ENCODE results near the gene ATP2A3.
A peak's percentile ranks its signal among the peaks of the same experiment; 100 is the strongest.

Gene ATP2A3

GRCh38 chr17:3972281-3972731 is 8.1 kb upstream of the ATP2A3 start:
- DNase-seq = no peak

- no peak for DNase-seq
Measured at GRCh38 chr17:3970668-3971067, 6.4 kb upstream of the ATP2A3 start.

- DNase-seq = no peak
Measured at GRCh38 chr17:3969963-3970362, 5.7 kb upstream of the ATP2A3 start.

GRCh38 chr17:3968886-3969524 is 4.8 kb upstream of the ATP2A3 start:
- DNase-seq = no peak

- DNase-seq = no peak
Measured at GRCh38 chr17:3968015-3968414, 3.8 kb upstream of the ATP2A3 start.

- DNase-seq = no peak
Measured at GRCh38 chr17:3966720-3967363, 2.6 kb upstream of the ATP2A3 start.

GRCh38 chr17:3965118-3965800 is 1.0 kb upstream of the ATP2A3 start:
- peak; percentile 71 for DNase-seq

- peak; percentile 51 for DNase-seq
Measured at GRCh38 chr17:3963237-3964201, 718 bp downstream of the ATP2A3 start.

GRCh38 chr17:3962965-3963236 is 1.3 kb downstream of the ATP2A3 start:
- no peak for DNase-seq

- no peak for DNase-seq
Measured at GRCh38 chr17:3962217-3962964, 1.8 kb downstream of the ATP2A3 start.

GRCh38 chr17:3961564-3962047 is 2.6 kb downstream of the ATP2A3 start:
- DNase-seq = peak; percentile 15

GRCh38 chr17:3960764-3961163 is 3.5 kb downstream of the ATP2A3 start:
- DNase-seq = no peak

GRCh38 chr17:3959921-3960601 is 4.2 kb downstream of the ATP2A3 start:
- DNase-seq = no peak

- DNase-seq = no peak
Measured at GRCh38 chr17:3959295-3959899, 4.8 kb downstream of the ATP2A3 start.

GRCh38 chr17:3957735-3958599 is 6.3 kb downstream of the ATP2A3 start:
- DNase-seq = no peak

- DNase-seq = no peak
Measured at GRCh38 chr17:3956983-3957382, 7.3 kb downstream of the ATP2A3 start.

- DNase-seq = no peak
Measured at GRCh38 chr17:3956327-3956957, 7.8 kb downstream of the ATP2A3 start.

GRCh38 chr17:3955673-3955988 is 8.6 kb downstream of the ATP2A3 start:
- no peak for DNase-seq

- DNase-seq = no peak
Measured at GRCh38 chr17:3954976-3955672, 9.1 kb downstream of the ATP2A3 start.

All from stimulated activated CD4-positive, alpha-beta T cell treated with anti-CD3 and anti-CD28 coated beads, Interleukin-4, amount 100 ng/mL, for 24 hours (primary cell).